Endothelial cell of umbilical vein (primary cell): ENCODE data around the gene CAMTA1. TPM values are rescaled to one million over a fixed set of nuclear protein-coding genes. Genes with fewer than 3 reads are reported as not detected.

ENCODE experiments used
- BruUV-seq: library from RNA; stranded (reverse); fragments of 400-500 nt; replicated peaks from 2 replicates; lab custom pipeline; 2021; lab: Mats Ljungman, UMichigan
- CTCF ChIA-PET: fragments of 300-600, 350-600 bp; sonication (Branson Sonifier 250); formaldehyde crosslinking; loops from one replicate; lab custom pipeline; 2021; ENCODE audit warnings: antibody characterized with exemption, inconsistent platforms; lab: Charles Lee
- POLR2A ChIA-PET: fragments of 300-600, 350-600 bp; sonication (Branson Sonifier 250); formaldehyde crosslinking; loops from one replicate; lab custom pipeline; 2021; ENCODE audit warnings: antibody characterized with exemption, inconsistent platforms; lab: Charles Lee
- DNase-seq: peaks from one replicate; pipeline ENCODE4 v3.0.0-alpha.2; 2011; ENCODE audit warnings: low read depth, low spot score
- FAIRE-seq: peaks from 2 replicates; lab custom pipeline; 2011; peaks lifted over from hg19 to GRCh38; lab: Jason Lieb, UNC
- H2AFZ ChIP-seq: 2 replicates; pipeline ENCODE4 v1.6.0; 2012; ENCODE audit warnings: low read depth, low read length, control low read depth, inconsistent platforms
- H3K27ac ChIP-seq: 2 replicates; pipeline ENCODE4 v1.5.1; 2011; ENCODE audit warnings: low read depth, mild to moderate bottlenecking, control low read depth, low read length, moderate library complexity; ENCODE audit not compliant: insufficient read depth
- H3K27me3 ChIP-seq, 2 experiments: 2 replicates each; pipeline versions ENCODE4 v1.6.0 to v1.6.1; 2011; ENCODE audit warnings: low read length in 2 of 2, mixed read lengths in 1 of 2; ENCODE audit not compliant: control insufficient read depth in 2 of 2, insufficient read depth in 2 of 2
- H3K36me3 ChIP-seq, 2 experiments: 2 replicates in 1 of 2; 3 replicates in 1 of 2; pipeline ENCODE4 v1.5.1; 2011; ENCODE audit warnings: low read length in 2 of 2, mild to moderate bottlenecking in 1 of 2, moderate library complexity in 1 of 2; ENCODE audit not compliant: control insufficient read depth in 2 of 2, insufficient read depth in 2 of 2; ENCODE audit errors: extremely low read depth in 1 of 2
- H3K4me1 ChIP-seq: 3 replicates; pipeline ENCODE4 v1.5.1; 2011; ENCODE audit warnings: mild to moderate bottlenecking, low read length; ENCODE audit not compliant: control insufficient read depth, insufficient read depth; ENCODE audit errors: extremely low read depth
- H3K4me2 ChIP-seq: 2 replicates; pipeline ENCODE4 v1.6.1; 2011; ENCODE audit warnings: low read length, control low read depth, mixed read lengths; ENCODE audit not compliant: insufficient read depth
- H3K4me3 ChIP-seq, 3 experiments: fragments of 200-600 bp in 1 of 3; sonication (generic), shearing (Covaris generic) in 1 of 3; replicated peaks in 1 of 3; 2 replicates each; pipeline ENCODE4 v1.5.1; 2011 to 2016; ENCODE audit warnings: control low read depth in 3 of 3, low read length in 3 of 3, mild to moderate bottlenecking in 2 of 3, inconsistent platforms in 1 of 3, low read depth in 1 of 3, moderate library complexity in 1 of 3; ENCODE audit not compliant: insufficient read depth in 1 of 3
- H3K79me2 ChIP-seq: 2 replicates; pipeline ENCODE4 v1.6.0; 2012; ENCODE audit warnings: low read length, inconsistent platforms; ENCODE audit not compliant: control insufficient read depth, insufficient read depth
- H3K9ac ChIP-seq: replicated peaks from 2 replicates; pipeline ENCODE3; 2011; ENCODE audit warnings: low read length, control low read depth; ENCODE audit not compliant: insufficient read depth; ENCODE audit errors: extremely low read depth
- H3K9me1 ChIP-seq: replicated peaks from 3 replicates; pipeline ENCODE4 v1.6.0; 2011; ENCODE audit warnings: mild to moderate bottlenecking, low read length; ENCODE audit not compliant: control insufficient read depth, insufficient read depth; ENCODE audit errors: extremely low read depth
- H3K9me3 ChIP-seq: replicated peaks from 2 replicates; pipeline ENCODE4 v1.5.1; 2012; ENCODE audit warnings: low read length, inconsistent platforms; ENCODE audit not compliant: control insufficient read depth, insufficient read depth
- H4K20me1 ChIP-seq: replicated peaks from 2 replicates; pipeline ENCODE3; 2011; ENCODE audit warnings: mild to moderate bottlenecking, low read length; ENCODE audit not compliant: control insufficient read depth, insufficient read depth; ENCODE audit errors: extremely low read depth
- CTCF ChIP-seq, 2 donors: IDR thresholded peaks; 1 replicate in 1 of 2; 2 replicates in 1 of 2; pipeline ENCODE4 v1.5.1; 2011; ENCODE audit warnings: low read length in 2 of 2, mild to moderate bottlenecking in 2 of 2, moderate library complexity in 2 of 2, control low read depth in 1 of 2, inconsistent platforms in 1 of 2, low read depth in 1 of 2; ENCODE audit not compliant: insufficient read depth in 1 of 2; ENCODE audit errors: extremely low read depth in 1 of 2
- EZH2 ChIP-seq: IDR thresholded peaks from 2 replicates; pipeline ENCODE4 v1.6.1; 2012; ENCODE audit warnings: borderline replicate concordance, low read depth, mild to moderate bottlenecking, moderate library complexity, low read length, inconsistent platforms; ENCODE audit not compliant: severe bottlenecking
- FOS ChIP-seq: IDR thresholded peaks from 2 replicates; pipeline ENCODE4 v1.6.1; 2011; ENCODE audit warnings: mild to moderate bottlenecking, low read length, moderate library complexity, borderline replicate concordance; ENCODE audit not compliant: insufficient read depth
- GATA2 ChIP-seq: IDR thresholded peaks from 2 replicates; pipeline ENCODE4 v1.7.0; 2011; ENCODE audit warnings: low read depth, mild to moderate bottlenecking, moderate library complexity, mixed read lengths, low read length; ENCODE audit not compliant: insufficient read length, insufficient read depth
- JUN ChIP-seq: IDR thresholded peaks from 2 replicates; pipeline ENCODE4 v1.6.1; 2011; ENCODE audit warnings: borderline replicate concordance, low read depth; ENCODE audit not compliant: insufficient read length, insufficient read depth
- MAX ChIP-seq: IDR thresholded peaks from 2 replicates; pipeline ENCODE4 v1.6.1; 2011; ENCODE audit not compliant: insufficient read depth, insufficient read length
- MYC ChIP-seq: IDR thresholded peaks from one replicate; pipeline ENCODE4 v1.6.1; 2011; ENCODE audit warnings: mild to moderate bottlenecking, low read depth, low read length
- POLR2A ChIP-seq: IDR thresholded peaks from 2 replicates; pipeline ENCODE4 v1.6.1; 2012; ENCODE audit warnings: low read depth, mild to moderate bottlenecking, control low read depth, low read length
- POLR2AphosphoS5 ChIP-seq: IDR thresholded peaks from 2 replicates; pipeline ENCODE4 v1.6.1; 2012; ENCODE audit warnings: low read depth, mild to moderate bottlenecking, control low read depth, low read length, moderate library complexity; ENCODE audit not compliant: insufficient read depth
- dilution Hi-C: fragments of 300-500 bp; cut with MboI; formaldehyde crosslinking; loops from one replicate; pipeline ENCODE4 v1.15.0; 2019; ENCODE audit warnings: low sequenced_read_pairs; ENCODE audit not compliant: extremely low pct_ligation_motif_present
- intact Hi-C: fragments of 100-400 bp; cut with micrococcal nuclease; formaldehyde crosslinking; loops from one replicate; pipeline ENCODE4 v1.10.0; 2022
- polyA plus RNA-seq, 4 experiments: library from polyadenylated mRNA; depleted of rRNA in 3 of 4; stranded (reverse) in 3 of 4; unstranded in 1 of 4; fragments of >200 nt; gene quantifications; 2 replicates each; pipeline versions ENCODE4 v1.2.1 to v1.2.3, GENCODE V29; 2011 to 2012; ENCODE audit warnings: missing spikeins in 1 of 4
- total RNA-seq: library from RNA; stranded (reverse); gene quantifications from 2 replicates; pipeline ENCODE4 v1.2.3, GENCODE V29; 2021

The CAMTA1 gene
- total and polyA plus RNA-seq, 2 donors (not counting 3 experiments of a cell fraction or from before 2014, with no cell fraction given) = 50.8 to 92.7 TPM

DNA sequence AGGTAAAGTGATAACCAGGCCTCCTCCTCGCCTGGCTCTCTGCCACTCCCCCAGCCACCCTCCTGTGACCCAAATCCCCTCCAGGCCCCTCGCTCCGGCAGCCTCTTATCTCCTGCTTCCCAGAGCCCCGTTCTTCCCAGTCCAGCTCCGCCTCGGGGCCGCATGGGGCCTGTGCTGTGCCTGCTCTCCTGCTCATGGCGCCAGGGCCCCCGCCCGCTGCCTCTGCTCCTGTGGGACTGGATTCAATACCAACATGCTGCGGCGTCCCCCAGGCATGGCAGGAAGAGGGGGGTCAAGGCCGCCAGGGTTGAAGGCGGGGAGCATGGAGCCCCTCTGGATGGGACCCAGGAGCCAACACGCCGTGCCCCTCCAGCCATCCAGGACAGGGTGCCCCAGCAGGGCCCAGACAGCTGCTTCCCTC lies 772.8 kb downstream of the CAMTA1 start:
- ChIA-PET CTCF (no interaction called here), POLR2A (no interaction called here)
- H2AFZ ChIP-seq = no peak overlapping the region
- intact Hi-C loops (no loop called here), dilution Hi-C loops (no loop called here)
- H3K4me3 ChIP-seq = no peak overlapping the region
- no peaks in the 10 kb centered on the region for H3K4me1 ChIP-seq
- DNase-seq = no peak
- H4K20me1 ChIP-seq = no peaks in the 10 kb centered on the region
- H3K27me3 ChIP-seq = no peaks in the 10 kb centered on the region
- no peaks in the 10 kb centered on the region for H3K9me3 ChIP-seq
- H3K79me2 ChIP-seq = no peaks in the 10 kb centered on the region
- no peak overlapping the region for H3K4me2 ChIP-seq
- H3K9me1 ChIP-seq = no peaks in the 10 kb centered on the region
- no TSS peak for BruUV-seq
- H3K36me3 ChIP-seq = no peaks in the 10 kb centered on the region
- no peak for FAIRE-seq
- TF ChIP-seq EZH2 (no peak), FOS (no peak), JUN (no peak), POLR2AphosphoS5 (no peak), MAX (no peak), POLR2A (no peak), MYC (no peak), CTCF (IDR thresholded peaks at IDR 0.05; ENCODE audit: extremely low read depth in 1 of 2, insufficient read depth in 1 of 2, low read depth in 1 of 2, low read length in 2 of 2) (no peak), GATA2 (no peak)
- H3K27ac ChIP-seq = no peak overlapping the region
- H3K9ac ChIP-seq = no peak overlapping the region
